ENCODE measurements around the gene GPR42. TPM values are rescaled to one million over a fixed set of nuclear protein-coding genes. Genes with fewer than 3 reads are reported as not detected.
A peak's percentile ranks its signal among the peaks of the same experiment; 100 is the strongest.

The GPR42 gene
- total RNA-seq = not detected in 3 replicates
- long read RNA-seq = 0 reads

GRCh38 chr19:35370722-35371121, at the start of gene GPR42:
Gene GPR42, plus strand, starts transcription at chr19:35371068. Its CDS starts 292 bp downstream, at chr19:35371360.
- DNase-seq (ENCODE audit: low spot score) = no peak
- no peaks in the 10 kb centered on the region for H3K9me3 Mint-ChIP-seq (ENCODE audit: low read depth)
- H3K36me3 Mint-ChIP-seq (ENCODE audit: low read depth) = no peaks in the 10 kb centered on the region
- TF ChIP-seq, protein P1, sequence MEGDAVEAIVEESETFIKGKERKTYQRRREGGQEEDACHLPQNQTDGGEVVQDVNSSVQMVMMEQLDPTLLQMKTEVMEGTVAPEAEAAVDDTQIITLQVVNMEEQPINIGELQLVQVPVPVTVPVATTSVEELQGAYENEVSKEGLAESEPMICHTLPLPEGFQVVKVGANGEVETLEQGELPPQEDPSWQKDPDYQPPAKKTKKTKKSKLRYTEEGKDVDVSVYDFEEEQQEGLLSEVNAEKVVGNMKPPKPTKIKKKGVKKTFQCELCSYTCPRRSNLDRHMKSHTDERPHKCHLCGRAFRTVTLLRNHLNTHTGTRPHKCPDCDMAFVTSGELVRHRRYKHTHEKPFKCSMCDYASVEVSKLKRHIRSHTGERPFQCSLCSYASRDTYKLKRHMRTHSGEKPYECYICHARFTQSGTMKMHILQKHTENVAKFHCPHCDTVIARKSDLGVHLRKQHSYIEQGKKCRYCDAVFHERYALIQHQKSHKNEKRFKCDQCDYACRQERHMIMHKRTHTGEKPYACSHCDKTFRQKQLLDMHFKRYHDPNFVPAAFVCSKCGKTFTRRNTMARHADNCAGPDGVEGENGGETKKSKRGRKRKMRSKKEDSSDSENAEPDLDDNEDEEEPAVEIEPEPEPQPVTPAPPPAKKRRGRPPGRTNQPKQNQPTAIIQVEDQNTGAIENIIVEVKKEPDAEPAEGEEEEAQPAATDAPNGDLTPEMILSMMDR (IDR thresholded peaks at IDR 0.05) = no peak
- H3K4me1 Mint-ChIP-seq (ENCODE audit: low read depth) = no peaks in the 10 kb centered on the region
- H3K27ac Mint-ChIP-seq (ENCODE audit: unreplicated experiment) = no peak within 1 kb of the TSS
- no peak within 1 kb of the TSS for H3K4me3 Mint-ChIP-seq (ENCODE audit: unreplicated experiment)
- peaks cover 26% of the 10 kb centered on the region for H3K27me3 Mint-ChIP-seq (ENCODE audit: low read depth)

- TF ChIP-seq, protein P1 (IDR thresholded peaks at IDR 0.05) = no peak
- H3K27ac Mint-ChIP-seq (ENCODE audit: unreplicated experiment) = no peak overlapping the region
Observed at GRCh38 chr19:35321291-35321690, 49.6 kb upstream of the GPR42 start.

GRCh38 chr19:35322014-35322413, 48.9 kb upstream of the GPR42 start:
- Mint-ChIP-seq H3K9me3 (ENCODE audit: low read depth) (peaks cover 3% of the 10 kb centered on the region), H3K27me3 (ENCODE audit: low read depth) (peaks cover 14% of the 10 kb centered on the region), H3K27ac (ENCODE audit: unreplicated experiment) (no peak overlapping the region), H3K4me1 (ENCODE audit: low read depth) (peaks cover 11% of the 10 kb centered on the region), H3K36me3 (ENCODE audit: low read depth) (no peaks in the 10 kb centered on the region), H3K4me3 (ENCODE audit: unreplicated experiment) (no peak overlapping the region)
- TF ChIP-seq, protein P1 (IDR thresholded peaks at IDR 0.05) = no peak
- no peak for DNase-seq (ENCODE audit: low spot score)

More at GRCh38 chr19:35321291-35321690, 49.6 kb upstream of the GPR42 start:
- Mint-ChIP-seq H3K36me3 (ENCODE audit: low read depth) (no peaks in the 10 kb centered on the region), H3K27me3 (ENCODE audit: low read depth) (peaks cover 12% of the 10 kb centered on the region), H3K4me3 (ENCODE audit: unreplicated experiment) (no peak overlapping the region), H3K9me3 (ENCODE audit: low read depth) (peaks cover 3% of the 10 kb centered on the region), H3K4me1 (ENCODE audit: low read depth) (peaks cover 11% of the 10 kb centered on the region)
- DNase-seq (ENCODE audit: low spot score) = no peak

GRCh38 chr19:35327642-35328041, 43.2 kb upstream of the GPR42 start:
- TF ChIP-seq, protein P1 (IDR thresholded peaks at IDR 0.05) = peak; percentile 23
- Mint-ChIP-seq H3K36me3 (ENCODE audit: low read depth) (no peaks in the 10 kb centered on the region), H3K27ac (ENCODE audit: unreplicated experiment) (no peak overlapping the region), H3K9me3 (ENCODE audit: low read depth) (no peaks in the 10 kb centered on the region), H3K27me3 (ENCODE audit: low read depth) (peaks cover 33% of the 10 kb centered on the region), H3K4me1 (ENCODE audit: low read depth) (no peaks in the 10 kb centered on the region), H3K4me3 (ENCODE audit: unreplicated experiment) (no peak overlapping the region)
- no peak for DNase-seq (ENCODE audit: low spot score)

- H3K36me3 Mint-ChIP-seq (ENCODE audit: low read depth) = no peaks in the 10 kb centered on the region
- TF ChIP-seq, protein P1 (IDR thresholded peaks at IDR 0.05) = no peak
- peaks cover 41% of the 10 kb centered on the region for H3K27me3 Mint-ChIP-seq (ENCODE audit: low read depth)
- no peaks in the 10 kb centered on the region for H3K9me3 Mint-ChIP-seq (ENCODE audit: low read depth)
- no peaks in the 10 kb centered on the region for H3K4me1 Mint-ChIP-seq (ENCODE audit: low read depth)
- no peak within 1 kb of the TSS for H3K27ac Mint-ChIP-seq (ENCODE audit: unreplicated experiment)
- no peak for DNase-seq (ENCODE audit: low spot score)
- H3K4me3 Mint-ChIP-seq (ENCODE audit: unreplicated experiment) = no peak within 1 kb of the TSS
Observed at GRCh38 chr19:35328851-35329285, 42.0 kb upstream of the GPR42 start, which contains the start of gene CD22. Gene CD22, plus strand, starts transcription at chr19:35329187. Its CDS starts 2,854 bp downstream, at chr19:35332041.

Measured in chondrocyte (in vitro differentiated cells).